COLO668 (cell line): ENCODE measurements around the gene ELL2.
"Not testable (repeated sequence)": the region's sequence is repeated elsewhere in the genome, so short reads cannot be mapped to it uniquely, and the experiment has no call there.

ENCODE experiments used
- DNase-seq: peaks from one replicate; lab custom pipeline; 2025; ENCODE audit not compliant: unreplicated experiment; lab: John Stamatoyannopoulos, UW

ELL2 gene

GRCh38 chr5:95862671-95863382 is 98.8 kb downstream of the ELL2 start:
- no peak for DNase-seq

- no peak for DNase-seq
Measured at GRCh38 chr5:95861864-95862561, 99.6 kb downstream of the ELL2 start.

GRCh38 chr5:95861221-95861863 is 100.3 kb downstream of the ELL2 start:
- peak; percentile 56 for DNase-seq

DNA sequence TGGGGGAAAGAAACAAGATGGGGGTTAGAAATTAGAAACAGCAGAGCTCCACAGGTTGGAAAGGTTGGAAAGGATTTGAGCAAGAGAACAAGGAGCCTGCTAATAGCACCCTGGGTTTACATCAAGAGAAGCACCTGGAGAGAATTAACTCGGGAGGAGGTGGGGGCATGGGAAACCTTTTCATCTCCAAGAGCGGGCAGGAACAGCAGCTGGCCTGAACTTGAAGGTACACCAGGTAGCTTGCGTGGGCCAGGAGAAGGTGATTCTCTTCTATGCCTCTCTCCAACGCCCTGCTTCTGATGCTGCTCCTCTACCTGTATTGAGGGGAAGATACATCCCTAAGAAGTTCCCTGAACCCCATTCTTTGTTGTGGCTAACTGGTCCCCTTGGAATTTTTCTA is 102.0 kb downstream of the ELL2 start:
- DNase-seq = no peak

GRCh38 chr5:95858661-95859595 is 102.7 kb downstream of the ELL2 start:
- DNase-seq = peak; percentile 86

DNA sequence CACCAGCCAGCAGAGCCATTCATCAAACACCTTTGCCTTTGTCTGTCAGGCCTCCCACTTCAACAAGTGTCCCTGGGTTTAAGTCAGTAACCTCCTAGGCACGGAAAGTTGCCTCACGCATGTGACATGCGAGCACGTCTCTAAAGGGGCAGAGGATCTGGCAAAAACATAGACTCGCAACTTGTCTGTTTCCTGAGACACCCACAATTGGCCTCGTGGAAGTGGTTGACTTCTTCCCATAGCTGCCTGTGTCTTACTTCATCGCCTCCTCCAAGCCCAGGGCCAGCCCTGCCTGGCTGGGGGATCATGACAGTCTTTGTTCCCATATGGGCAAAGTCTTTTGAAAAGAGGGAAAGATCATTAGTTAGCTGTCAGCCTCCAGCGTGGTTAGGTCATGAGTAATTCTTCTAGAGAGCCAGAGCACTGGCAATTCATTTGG is 103.6 kb downstream of the ELL2 start:
- DNase-seq = no peak

- no peak for DNase-seq
Measured at GRCh38 chr5:95857185-95857945, 104.3 kb downstream of the ELL2 start.

- DNase-seq = no peak
Measured at GRCh38 chr5:95856501-95856981, 105.1 kb downstream of the ELL2 start.

GRCh38 chr5:95853490-95853889 is 108.2 kb downstream of the ELL2 start:
- DNase-seq = no peak

DNA sequence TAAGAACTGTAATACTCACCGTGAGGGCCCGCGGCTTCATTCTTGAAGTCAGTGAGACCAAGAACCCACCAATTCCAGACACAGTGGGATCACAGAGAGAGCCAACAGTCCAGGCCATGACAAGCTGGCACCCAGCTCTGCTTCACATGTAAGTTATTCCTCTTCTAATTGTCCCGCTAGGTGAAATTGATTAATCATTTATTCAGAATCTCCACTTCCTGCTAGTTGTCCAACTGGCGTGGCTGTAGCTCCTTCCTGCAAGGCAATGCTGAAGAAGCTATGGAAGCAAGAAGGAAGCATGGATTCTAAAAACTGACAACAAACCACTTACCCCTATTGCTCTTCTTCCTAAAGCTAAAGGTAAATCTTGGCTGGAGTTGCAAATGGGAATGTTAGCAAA is 109.1 kb downstream of the ELL2 start:
- no peak for DNase-seq

DNA sequence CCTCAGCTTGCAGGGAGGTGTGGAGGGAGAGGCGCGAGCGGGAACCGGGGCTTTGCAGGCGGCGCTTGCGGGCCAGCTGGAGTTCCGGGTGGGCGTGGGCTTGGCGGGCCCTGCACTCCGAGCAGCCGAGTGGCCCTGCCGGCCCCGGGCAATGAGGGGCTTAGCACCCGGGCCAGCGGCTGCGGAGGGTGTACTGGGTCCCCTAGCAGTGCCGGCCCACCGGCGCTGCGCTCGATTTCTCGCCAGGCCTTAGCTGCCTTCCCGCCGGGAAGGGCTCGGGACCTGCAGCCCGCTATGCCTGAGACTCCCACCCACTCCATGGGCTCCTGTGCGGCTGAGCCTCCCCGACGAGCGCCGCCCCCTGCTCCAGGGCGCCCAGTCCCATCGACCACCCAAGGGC is 110.5 kb downstream of the ELL2 start:
- not testable (repeated sequence) for DNase-seq

DNA sequence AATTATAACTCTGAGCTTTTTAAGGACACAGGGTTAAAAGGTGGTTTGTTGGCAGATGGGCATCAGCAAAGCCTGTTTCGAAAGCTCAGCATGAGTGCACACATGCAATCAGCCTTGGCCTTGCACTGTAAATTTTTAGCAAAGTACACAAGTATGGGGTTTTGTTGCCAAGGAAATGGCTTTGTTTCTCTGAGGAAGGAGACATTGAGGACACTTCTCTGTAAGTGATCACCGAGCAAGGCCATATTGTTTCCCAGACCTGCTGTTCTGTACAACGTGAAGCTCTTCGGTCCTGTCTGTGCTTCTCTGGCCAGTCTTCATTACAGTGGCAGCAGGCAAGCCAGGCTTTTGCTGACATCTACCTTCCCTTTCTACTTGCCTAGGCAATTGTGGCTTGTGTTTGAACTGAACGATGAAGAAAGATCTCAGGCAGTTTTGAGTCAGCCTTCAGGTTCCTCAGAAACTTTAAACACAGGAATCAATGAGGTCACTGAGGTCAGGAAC is 111.2 kb downstream of the ELL2 start:
- no peak for DNase-seq

- DNase-seq = no peak
Measured at GRCh38 chr5:95848701-95849100, 113.0 kb downstream of the ELL2 start.

GRCh38 chr5:95847261-95847592 is 114.4 kb downstream of the ELL2 start:
- DNase-seq = no peak

DNA sequence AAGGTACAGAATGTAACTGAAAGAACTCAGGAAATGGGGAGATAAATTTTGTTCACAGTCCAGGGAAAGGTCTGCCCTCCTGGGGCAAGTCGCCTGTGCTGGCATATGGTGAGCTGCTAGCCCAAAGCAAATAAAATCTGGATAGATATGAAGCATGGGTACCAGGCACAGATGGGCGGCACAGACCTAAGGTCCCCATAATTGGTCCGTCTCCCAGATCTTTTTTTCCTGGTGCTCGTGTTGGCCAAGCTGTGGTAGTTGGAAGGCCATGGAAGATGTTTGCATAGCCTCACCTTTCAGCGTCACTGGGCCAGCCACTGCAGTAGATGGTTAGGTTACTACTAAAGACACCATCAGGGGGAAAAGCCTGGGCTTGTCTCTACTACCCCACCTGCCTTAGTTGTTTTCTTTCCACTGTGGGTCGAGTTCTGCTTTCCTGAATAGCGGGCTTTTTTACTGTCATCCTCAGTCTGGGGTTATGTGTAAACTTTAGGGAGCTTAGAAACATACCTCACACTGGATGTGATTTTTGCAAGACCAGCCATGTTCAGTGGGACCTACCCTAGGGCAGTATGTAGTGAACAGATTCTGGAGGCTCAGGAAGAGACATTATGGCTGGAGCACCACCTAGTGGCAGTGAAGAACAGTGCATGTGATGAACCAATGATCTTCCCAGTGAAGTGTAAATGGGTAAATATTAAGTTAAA is 114.9 kb downstream of the ELL2 start:
- peak; percentile 29 for DNase-seq

GRCh38 chr5:95845391-95845790 is 116.3 kb downstream of the ELL2 start:
- no peak for DNase-seq

DNA sequence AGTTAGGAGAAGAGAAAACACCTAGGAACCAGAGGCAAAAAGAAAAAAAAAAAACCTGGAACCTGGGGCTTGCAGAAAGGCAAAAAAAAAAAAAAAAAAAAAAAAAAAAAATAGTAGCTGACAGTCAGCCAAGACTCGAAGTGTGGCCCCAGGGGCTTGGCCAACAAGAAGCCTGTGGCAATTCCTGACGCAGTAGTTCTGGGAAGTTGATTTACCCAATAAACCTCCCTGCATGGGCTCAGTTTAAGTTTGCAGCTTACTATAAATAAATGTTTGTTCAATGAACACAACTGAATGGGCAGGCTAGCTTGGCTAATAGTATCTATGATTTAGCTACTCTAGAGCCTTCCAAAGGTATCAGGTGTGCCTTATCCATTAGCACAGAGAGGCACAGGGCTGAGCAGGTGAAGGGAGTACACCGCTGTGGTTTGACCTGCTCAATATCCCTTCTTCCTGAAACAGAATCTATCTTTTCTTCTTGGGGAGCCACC is 117.9 kb downstream of the ELL2 start:
- DNase-seq = no peak

GRCh38 chr5:95842854-95843544 is 118.7 kb downstream of the ELL2 start:
- no peak for DNase-seq
